Psoas muscle (tissue), 8 donors: ENCODE measurements around the gene LCNL1. TPM values are rescaled to one million over a fixed set of nuclear protein-coding genes. Genes with fewer than 3 reads are reported as not detected.

Experiments
- ATAC-seq, 4 donors: fragments of 200-7000 bp; cut with Tn5 transposase; one replicate each; pipeline ENCODE4 v1.9.1; 2020; ENCODE audit warnings: moderate library complexity in 3 of 4, mild to moderate bottlenecking in 2 of 4
- DNase-seq, 2 donors: peaks; one replicate each; pipeline ENCODE4 v3.0.0-alpha.2; 2020
- H3K27ac ChIP-seq: fragments of 200-600 bp; one replicate; pipeline ENCODE4 v1.8.0; 2022
- H3K27me3 ChIP-seq, 3 donors: fragments of 200-600 bp in 1 of 3; one replicate each; pipeline versions ENCODE4 v1.6.1 to v1.8.0; 2013 to 2022; ENCODE audit warnings: low read length in 2 of 3, mild to moderate bottlenecking in 2 of 3, moderate library complexity in 1 of 3; ENCODE audit not compliant: insufficient read depth in 3 of 3
- H3K36me3 ChIP-seq, 2 donors: fragments of 200-600 bp in 1 of 2; one replicate each; pipeline versions ENCODE4 v1.6.1 to v1.8.0; 2013 to 2022; ENCODE audit warnings: low read depth in 1 of 2, mild to moderate bottlenecking in 1 of 2, moderate library complexity in 1 of 2; ENCODE audit not compliant: insufficient read depth in 1 of 2
- H3K4me1 ChIP-seq: fragments of 200-600 bp; one replicate; pipeline ENCODE4 v1.8.0; 2022
- H3K4me3 ChIP-seq: fragments of 200-600 bp; one replicate; pipeline ENCODE4 v1.8.0; 2022; ENCODE audit warnings: mild to moderate bottlenecking
- H3K9me3 ChIP-seq: fragments of 200-600 bp; one replicate; pipeline ENCODE4 v1.8.0; 2022
- WGBS, 3 donors: extraction: QIAGEN DNeasy Blood & Tissue Kit; methylation state at CpG; one replicate each; pipeline versions ENCODE4 v1.1.6 to v1.1.7; 2013; 5-methylcytosine and 5-hydroxymethylcytosine counted together
- intact Hi-C, 2 donors: fragments of 100-400 bp; cut with DNase I; formaldehyde crosslinking; loops; one replicate each; pipeline versions ENCODE4 v1.11.0 to v1.14.2; 2022
- polyA plus RNA-seq, 3 donors: library from polyadenylated mRNA; stranded (reverse); fragments of 200-250 nt; gene quantifications; one replicate each; pipeline ENCODE4 v1.2.3, GENCODE V29; 2013
- total RNA-seq, 4 donors: library from RNA; stranded (reverse); fragmentation: NEBNext Ultra II Directional in 2 of 4; extraction: Animal tissue kit (Norgen Biotek cat#: 25700) in 2 of 4; gene quantifications; one replicate each; pipeline versions ENCODE4 v1.2.1 to v1.2.4, GENCODE V29; 2021 to 2023
- TF ChIP-seq, protein P1 (sequence below): fragments of 200-600 bp; IDR thresholded peaks from one replicate; pipeline ENCODE4 v1.8.0; 2022; ENCODE audit warnings: antibody characterized with exemption
- donor health status: healthy with polysubstance abuse.
- donor health status: DM: no; HTN: no; CAD: no; lungs with moderate emphysema.
- donor health status: Bipolar disorder and iron deficiency.
- donor health status: healthy.
- donor health status: DM: yes; HTN: yes; CAD: no.
- donor health status: DM: no; HTN: no; CAD: no.
- donor health status: DM: no; HTN: no; CAD: no.
- donor health status: DM: yes; HTN: yes; CAD: no.

LCNL1 gene
- total and polyA plus RNA-seq, 7 donors: 0.04 to 0.79 (median 0.14) TPM

DNA sequence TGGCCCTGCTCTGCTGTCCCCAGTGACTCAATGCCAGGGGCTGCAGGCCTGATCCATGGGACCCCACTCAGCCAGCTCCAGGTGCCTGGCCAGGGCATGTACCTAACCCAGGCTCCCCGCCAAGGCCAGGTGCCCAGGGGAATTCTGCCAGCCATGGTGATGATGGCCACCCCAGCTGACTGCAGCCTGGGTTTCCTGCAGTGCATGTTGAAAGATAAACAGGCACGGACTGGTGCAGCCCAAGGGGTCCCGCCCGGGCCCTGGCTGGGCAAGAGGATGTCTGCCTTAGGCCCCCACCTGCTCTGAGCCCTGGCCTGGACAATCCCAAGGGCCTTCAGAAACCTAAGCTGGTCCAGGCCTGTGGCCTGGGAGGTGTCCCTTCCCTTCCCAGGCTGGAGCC, 44.0 kb downstream of the LCNL1 start:
- intact Hi-C loops: loop anchor here (5.0 to 10.0 kb wide), 2 partner anchors 180 to 182 kb away; partner anchors contain the start of genes PHPT1 (in 2 of the 2) and AJM1 (in 1 of the 2)

DNA sequence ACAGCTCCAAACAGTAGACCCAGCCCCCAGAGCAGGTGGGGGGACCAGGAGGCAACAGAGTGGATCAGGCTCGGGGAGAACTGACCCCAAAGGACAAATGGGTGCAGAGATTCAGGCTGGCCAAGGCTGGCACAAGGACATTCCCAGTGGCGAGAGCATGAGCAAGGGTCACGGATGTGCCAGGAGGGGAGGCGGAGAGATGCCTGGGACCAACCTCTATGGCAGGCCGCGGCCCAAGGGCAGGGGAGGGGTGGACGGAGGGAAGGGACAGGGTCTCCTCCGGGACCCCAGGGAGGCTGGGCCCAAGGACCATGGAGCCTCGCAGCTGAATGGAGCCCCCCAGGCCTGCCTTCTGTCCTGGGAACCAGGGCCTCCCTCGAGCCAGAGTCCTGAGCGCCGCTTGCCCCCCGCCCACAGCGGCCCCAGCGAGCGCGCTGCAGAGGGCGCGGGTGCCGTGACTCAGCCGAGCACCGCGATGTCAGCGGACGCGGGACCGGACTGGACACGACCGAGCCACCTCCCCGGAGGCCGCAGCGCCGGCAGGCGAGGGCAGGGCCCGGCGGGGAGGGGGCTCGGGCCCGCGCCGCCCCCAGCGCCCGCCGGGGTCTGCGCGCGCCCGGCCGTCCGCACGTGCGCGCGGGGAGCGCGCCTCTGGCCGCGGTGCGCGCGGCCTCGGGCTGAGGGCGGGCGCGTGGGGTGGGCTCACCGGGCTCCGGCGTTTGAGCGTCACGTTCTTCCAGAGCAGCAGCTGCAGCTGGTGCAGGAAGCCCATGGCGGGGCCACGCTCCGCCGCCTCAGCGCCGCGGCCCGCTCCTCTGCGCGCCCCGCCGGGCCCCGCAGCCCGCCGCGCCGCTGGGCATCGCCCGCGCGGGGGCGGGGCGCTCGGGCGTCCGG, 44.8 kb downstream of the LCNL1 start, which contains the start of gene ABCA2:
TSS of gene ABCA2 (minus strand) at position 869 of the 894 bp plus-strand sequence. CDS start at position 772, 97 bp downstream.
- TF ChIP-seq, protein P1, sequence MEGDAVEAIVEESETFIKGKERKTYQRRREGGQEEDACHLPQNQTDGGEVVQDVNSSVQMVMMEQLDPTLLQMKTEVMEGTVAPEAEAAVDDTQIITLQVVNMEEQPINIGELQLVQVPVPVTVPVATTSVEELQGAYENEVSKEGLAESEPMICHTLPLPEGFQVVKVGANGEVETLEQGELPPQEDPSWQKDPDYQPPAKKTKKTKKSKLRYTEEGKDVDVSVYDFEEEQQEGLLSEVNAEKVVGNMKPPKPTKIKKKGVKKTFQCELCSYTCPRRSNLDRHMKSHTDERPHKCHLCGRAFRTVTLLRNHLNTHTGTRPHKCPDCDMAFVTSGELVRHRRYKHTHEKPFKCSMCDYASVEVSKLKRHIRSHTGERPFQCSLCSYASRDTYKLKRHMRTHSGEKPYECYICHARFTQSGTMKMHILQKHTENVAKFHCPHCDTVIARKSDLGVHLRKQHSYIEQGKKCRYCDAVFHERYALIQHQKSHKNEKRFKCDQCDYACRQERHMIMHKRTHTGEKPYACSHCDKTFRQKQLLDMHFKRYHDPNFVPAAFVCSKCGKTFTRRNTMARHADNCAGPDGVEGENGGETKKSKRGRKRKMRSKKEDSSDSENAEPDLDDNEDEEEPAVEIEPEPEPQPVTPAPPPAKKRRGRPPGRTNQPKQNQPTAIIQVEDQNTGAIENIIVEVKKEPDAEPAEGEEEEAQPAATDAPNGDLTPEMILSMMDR: no peak
- intact Hi-C loops: loop anchor here (5.0 to 10.0 kb wide), 2 partner anchors 180 to 183 kb away; partner anchors contain the start of genes PHPT1 (in 2 of the 2) and AJM1 (in 1 of the 2)
- peak in 3 of 4 donors; percentile 28 to 39 (median 29) for ATAC-seq
- Histone ChIP-seq H3K36me3 (no peaks in the 10 kb centered on the region), H3K4me3 (peak within 1 kb of the TSS; percentile 78), H3K27me3 (no peaks in the 10 kb centered on the region), H3K27ac (peak within 1 kb of the TSS; percentile 46), H3K9me3 (no peaks in the 10 kb centered on the region), H3K4me1 (peaks cover 21% of the 10 kb centered on the region)
- WGBS, 3 donors: 2 to 16% (median 5%) methylated on average over 21 to 95 of the region's 95 CpGs
- no peak for DNase-seq

More for the DNA sequence above, 44.0 kb downstream of the LCNL1 start:
- peak overlapping the region; percentile 78 for H3K4me3 ChIP-seq
- H3K4me1 ChIP-seq: peaks cover 21% of the 10 kb centered on the region
- no peaks in the 10 kb centered on the region for H3K36me3 ChIP-seq
- H3K27me3 ChIP-seq: no peaks in the 10 kb centered on the region
- WGBS, 3 donors: 64 to 83% (median 79%) methylated on average over 4 of the region's 4 CpGs
- no peak for DNase-seq
- no peaks in the 10 kb centered on the region for H3K9me3 ChIP-seq
- no peak overlapping the region for H3K27ac ChIP-seq
- TF ChIP-seq, protein P1: no peak
- ATAC-seq: no peak

DNA sequence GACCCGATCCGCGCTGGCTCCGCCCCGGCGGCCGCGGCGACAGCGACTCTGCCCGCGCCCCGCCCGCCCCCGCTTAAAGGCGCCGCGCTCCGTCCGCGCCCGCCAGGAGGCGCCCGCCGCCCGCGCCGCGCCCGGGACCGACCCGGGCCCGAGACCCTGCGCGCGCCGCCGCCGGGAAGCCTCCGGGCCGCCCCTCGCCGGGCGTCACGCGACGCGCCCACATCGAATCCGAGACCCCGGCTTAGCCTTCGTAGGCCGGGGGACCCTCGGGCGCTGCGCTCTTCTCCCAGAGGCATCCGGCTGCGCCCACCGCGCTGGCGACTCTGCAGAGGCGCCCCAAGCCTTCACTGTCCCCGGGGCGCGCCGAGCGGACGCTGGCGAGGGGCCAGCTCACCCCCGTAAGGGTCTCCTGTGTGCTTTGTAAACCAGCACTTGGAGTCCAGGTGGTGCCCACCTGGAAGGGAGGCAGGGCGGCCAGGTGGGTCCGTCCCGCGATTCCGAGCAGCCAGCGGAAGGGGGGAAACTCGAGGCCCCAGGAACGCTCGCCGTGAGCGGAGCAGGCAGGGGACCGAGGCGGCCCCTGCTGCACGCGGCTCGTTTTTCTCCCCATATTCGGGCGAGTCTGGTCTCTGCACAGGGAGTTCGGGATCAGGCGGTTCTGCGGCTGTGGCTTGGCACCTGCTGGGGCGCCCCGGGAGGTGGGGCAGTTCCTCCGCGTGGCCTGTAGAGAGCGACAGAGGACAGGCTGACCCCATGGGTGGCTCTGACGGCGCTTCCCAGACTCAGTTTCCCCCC, 45.7 kb downstream of the LCNL1 start:
- peak; percentile 77 to 79 for DNase-seq
- intact Hi-C loops: loop anchor here (5.0 to 10.0 kb wide), 2 partner anchors 181 to 184 kb away; partner anchors contain the start of genes PHPT1 (in 2 of the 2) and AJM1 (in 1 of the 2)

More for the DNA sequence above, 45.7 kb downstream of the LCNL1 start:
- WGBS, 3 donors: 0% methylated on average over 54 to 98 of the region's 98 CpGs
- ATAC-seq: peak; percentile 57 to 74 (median 68)
- Histone ChIP-seq H3K27ac (no peak overlapping the region), H3K27me3 (no peaks in the 10 kb centered on the region), H3K9me3 (no peaks in the 10 kb centered on the region), H3K4me3 (peak overlapping the region; percentile 72), H3K4me1 (peaks cover 21% of the 10 kb centered on the region), H3K36me3 (no peaks in the 10 kb centered on the region)
- TF ChIP-seq, protein P1: peak; percentile 29
